Psoas muscle (tissue), 8 donors: ENCODE data around the gene ARHGDIG. TPM values are rescaled to one million over a fixed set of nuclear protein-coding genes. Genes with fewer than 3 reads are reported as not detected.
"Not testable (repeated sequence)": the region's sequence is repeated elsewhere in the genome, so short reads cannot be mapped to it uniquely, and the experiment has no call there.

Experiments
- ATAC-seq, 4 donors: fragments of 200-7000 bp; cut with Tn5 transposase; one replicate each; pipeline ENCODE4 v1.9.1; 2020; ENCODE audit warnings: moderate library complexity in 3 of 4, mild to moderate bottlenecking in 2 of 4
- DNase-seq, 2 donors: peaks; one replicate each; pipeline ENCODE4 v3.0.0-alpha.2; 2020
- H3K27ac ChIP-seq: fragments of 200-600 bp; one replicate; pipeline ENCODE4 v1.8.0; 2022
- H3K27me3 ChIP-seq, 3 donors: fragments of 200-600 bp in 1 of 3; one replicate each; pipeline versions ENCODE4 v1.6.1 to v1.8.0; 2013 to 2022; ENCODE audit warnings: low read length in 2 of 3, mild to moderate bottlenecking in 2 of 3, moderate library complexity in 1 of 3; ENCODE audit not compliant: insufficient read depth in 3 of 3
- H3K36me3 ChIP-seq, 2 donors: fragments of 200-600 bp in 1 of 2; one replicate each; pipeline versions ENCODE4 v1.6.1 to v1.8.0; 2013 to 2022; ENCODE audit warnings: low read depth in 1 of 2, mild to moderate bottlenecking in 1 of 2, moderate library complexity in 1 of 2; ENCODE audit not compliant: insufficient read depth in 1 of 2
- H3K4me1 ChIP-seq: fragments of 200-600 bp; one replicate; pipeline ENCODE4 v1.8.0; 2022
- H3K4me3 ChIP-seq: fragments of 200-600 bp; one replicate; pipeline ENCODE4 v1.8.0; 2022; ENCODE audit warnings: mild to moderate bottlenecking
- H3K9me3 ChIP-seq: fragments of 200-600 bp; one replicate; pipeline ENCODE4 v1.8.0; 2022
- CTCF ChIP-seq: fragments of 200-600 bp; IDR thresholded peaks from one replicate; pipeline ENCODE4 v1.8.0; 2022; ENCODE audit warnings: antibody characterized with exemption
- WGBS, 3 donors: extraction: QIAGEN DNeasy Blood & Tissue Kit; methylation state at CpG; one replicate each; pipeline versions ENCODE4 v1.1.6 to v1.1.7; 2013; 5-methylcytosine and 5-hydroxymethylcytosine counted together
- intact Hi-C, 2 donors: fragments of 100-400 bp; cut with DNase I; formaldehyde crosslinking; loops; one replicate each; pipeline versions ENCODE4 v1.11.0 to v1.14.2; 2022
- polyA plus RNA-seq, 3 donors: library from polyadenylated mRNA; stranded (reverse); fragments of 200-250 nt; gene quantifications; one replicate each; pipeline ENCODE4 v1.2.3, GENCODE V29; 2013
- total RNA-seq, 4 donors: library from RNA; stranded (reverse); fragmentation: NEBNext Ultra II Directional in 2 of 4; extraction: Animal tissue kit (Norgen Biotek cat#: 25700) in 2 of 4; gene quantifications; one replicate each; pipeline versions ENCODE4 v1.2.1 to v1.2.4, GENCODE V29; 2021 to 2023
- donor health status: healthy with polysubstance abuse.
- donor health status: DM: no; HTN: no; CAD: no; lungs with moderate emphysema.
- donor health status: Bipolar disorder and iron deficiency.
- donor health status: healthy.
- donor health status: DM: yes; HTN: yes; CAD: no.
- donor health status: DM: no; HTN: no; CAD: no.
- donor health status: DM: no; HTN: no; CAD: no.
- donor health status: DM: yes; HTN: yes; CAD: no.

Gene ARHGDIG
- total and polyA plus RNA-seq, 7 donors: 0.12 to 4.1 (median 0.44) TPM; not detected in 1

- Histone ChIP-seq H3K4me3 (no peak overlapping the region), H3K27me3 (no peaks in the 10 kb centered on the region), H3K9me3 (no peaks in the 10 kb centered on the region), H3K36me3 (peaks cover 0 to 94% of the 10 kb centered on the region in 2 donors), H3K4me1 (no peaks in the 10 kb centered on the region), H3K27ac (no peak overlapping the region)
- no peak for TF ChIP-seq CTCF
- ATAC-seq (no peak), DNase-seq (no peak)
- intact Hi-C loops: no loop called here
- WGBS, 3 donors: 92 to 98% (median 95%) methylated on average over 6 of the region's 6 CpGs
Measured at GRCh38 chr16:255183-255582, 25.2 kb upstream of the ARHGDIG start.

- DNase-seq, ATAC-seq, intact Hi-C loops, H3K27me3 ChIP-seq, H3K4me3 ChIP-seq, H3K4me1 ChIP-seq, H3K9me3 ChIP-seq, H3K27ac ChIP-seq: not testable (repeated sequence)
- 92 to 97% (median 97%) methylated on average over 9 to 11 of the region's 13 CpGs for WGBS, 3 donors
- peaks cover 7 to 96% of the 10 kb centered on the region in 2 donors for H3K36me3 ChIP-seq
Measured at GRCh38 chr16:258091-258490, 22.3 kb upstream of the ARHGDIG start.

GRCh38 chr16:259226-259625, 21.2 kb upstream of the ARHGDIG start:
- 78 to 89% (median 86%) methylated on average over 10 of the region's 10 CpGs for WGBS, 3 donors
- no peaks in the 10 kb centered on the region for H3K27me3 ChIP-seq
- no peaks in the 10 kb centered on the region for H3K4me1 ChIP-seq
- intact Hi-C loops: no loop called here
- TF ChIP-seq CTCF: no peak
- ATAC-seq (no peak), DNase-seq (no peak)
- H3K27ac ChIP-seq: no peak overlapping the region
- H3K4me3 ChIP-seq: no peak overlapping the region
- no peaks in the 10 kb centered on the region for H3K9me3 ChIP-seq
- peaks cover 7 to 96% of the 10 kb centered on the region in 2 donors for H3K36me3 ChIP-seq

GRCh38 chr16:259814-260253, 20.6 kb upstream of the ARHGDIG start:
- 87 to 92% (median 88%) methylated on average over 10 to 13 of the region's 13 CpGs for WGBS, 3 donors
- Histone ChIP-seq H3K4me1 (no peaks in the 10 kb centered on the region), H3K27ac (no peak overlapping the region), H3K27me3 (no peaks in the 10 kb centered on the region), H3K4me3 (no peak overlapping the region), H3K36me3 (peaks cover 7 to 96% of the 10 kb centered on the region in 2 donors), H3K9me3 (no peaks in the 10 kb centered on the region)
- intact Hi-C loops: no loop called here
- ATAC-seq: no peak
- no peak for TF ChIP-seq CTCF
- no peak for DNase-seq

GRCh38 chr16:260326-260725, 20.1 kb upstream of the ARHGDIG start:
- TF ChIP-seq CTCF: no peak
- Histone ChIP-seq H3K9me3 (no peaks in the 10 kb centered on the region), H3K27ac (no peak overlapping the region), H3K27me3 (no peaks in the 10 kb centered on the region), H3K36me3 (peaks cover 7 to 96% of the 10 kb centered on the region in 2 donors), H3K4me1 (no peaks in the 10 kb centered on the region), H3K4me3 (no peak overlapping the region)
- DNase-seq (no peak), ATAC-seq (no peak)
- 92 to 95% (median 93%) methylated on average over 19 of the region's 19 CpGs for WGBS, 3 donors
- intact Hi-C loops: no loop called here
